Tongue (tissue), 2 donors: ENCODE results near the gene YRDC. TPM values are rescaled to one million over a fixed set of nuclear protein-coding genes. Genes with fewer than 3 reads are reported as not detected.

Experiments used
- DNase-seq: peaks from one replicate; pipeline ENCODE4 v3.0.0-alpha.2; 2015
- total RNA-seq: library from RNA; depleted of rRNA; stranded (reverse); fragments of >200 nt; gene quantifications from one replicate; pipeline ENCODE4 v1.2.3, GENCODE V29; 2014

Gene YRDC
- total RNA-seq = 10.7 TPM

GRCh38 chr1:37807555-37808368 lies at the start of gene YRDC, which contains the start of gene C1orf122:
Gene YRDC (minus strand): TSS chr1:37808208. CDS start chr1:37808180, 28 bp downstream.
Gene C1orf122 (plus strand): TSS chr1:37807790. CDS start chr1:37808405, 615 bp downstream.
- peak; percentile 97 for DNase-seq

DNA sequence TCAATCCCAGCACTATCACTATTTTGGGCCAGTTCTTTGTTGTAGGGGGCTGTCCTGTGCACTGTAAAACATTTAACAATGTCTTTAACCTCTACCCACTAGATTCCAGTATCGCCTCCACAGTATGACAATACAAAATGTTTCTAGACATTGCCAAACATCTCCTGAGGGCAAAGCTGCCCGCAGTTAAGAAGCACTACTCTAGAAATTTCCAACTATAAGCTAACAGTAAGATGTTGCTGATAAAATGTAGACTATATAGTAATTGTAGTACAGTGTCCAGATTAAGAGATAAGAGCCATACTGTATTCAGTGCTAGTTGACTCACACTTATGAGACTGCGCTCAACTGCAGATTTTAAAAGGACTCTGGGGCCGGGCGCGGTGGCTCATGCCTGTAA lies 46.4 kb upstream of the YRDC start:
- DNase-seq = no peak

GRCh38 chr1:37853157-37853556 lies 45.1 kb upstream of the YRDC start:
- DNase-seq = no peak

DNA sequence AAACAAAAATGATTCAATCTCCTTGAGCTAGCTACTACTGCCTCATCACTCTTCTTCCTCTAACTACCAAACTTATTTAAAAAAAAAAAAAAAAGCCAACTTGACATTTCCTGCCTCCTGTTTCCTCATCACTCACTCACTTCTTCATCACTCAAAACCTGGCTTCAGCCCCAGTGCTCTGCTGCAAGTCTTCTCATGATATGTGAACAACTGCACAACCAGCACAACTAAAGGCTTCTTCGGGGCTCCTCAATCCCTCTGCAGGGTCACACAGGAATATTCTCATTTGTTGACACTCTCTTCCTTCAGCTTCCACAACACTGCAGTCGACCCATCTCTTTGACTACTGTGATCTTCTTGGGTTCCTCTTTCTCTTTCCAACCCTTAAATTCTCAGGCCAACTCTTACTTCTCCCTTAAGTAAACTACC lies 43.8 kb upstream of the YRDC start:
- no peak for DNase-seq

DNA sequence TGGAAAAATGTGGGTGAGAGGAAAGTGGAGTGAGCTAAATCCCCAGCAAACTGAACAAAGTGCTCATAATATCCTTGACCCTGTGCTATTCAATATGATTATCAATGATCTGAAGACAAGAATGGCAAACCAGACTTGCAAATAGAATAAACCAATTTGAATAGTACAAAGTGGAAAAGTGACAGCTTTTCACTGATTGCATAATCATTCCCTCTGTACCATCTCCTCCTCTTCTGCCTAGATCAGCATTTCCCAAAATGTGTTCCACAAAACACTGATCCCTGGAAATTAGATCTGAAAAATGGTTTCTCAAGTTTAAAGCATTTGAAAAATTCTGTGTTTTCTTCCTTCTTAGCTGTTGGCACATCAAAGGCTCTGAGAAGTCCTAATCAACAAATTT lies 43.3 kb upstream of the YRDC start:
- no peak for DNase-seq

GRCh38 chr1:37850352-37850955 lies 42.4 kb upstream of the YRDC start:
- no peak for DNase-seq

DNA sequence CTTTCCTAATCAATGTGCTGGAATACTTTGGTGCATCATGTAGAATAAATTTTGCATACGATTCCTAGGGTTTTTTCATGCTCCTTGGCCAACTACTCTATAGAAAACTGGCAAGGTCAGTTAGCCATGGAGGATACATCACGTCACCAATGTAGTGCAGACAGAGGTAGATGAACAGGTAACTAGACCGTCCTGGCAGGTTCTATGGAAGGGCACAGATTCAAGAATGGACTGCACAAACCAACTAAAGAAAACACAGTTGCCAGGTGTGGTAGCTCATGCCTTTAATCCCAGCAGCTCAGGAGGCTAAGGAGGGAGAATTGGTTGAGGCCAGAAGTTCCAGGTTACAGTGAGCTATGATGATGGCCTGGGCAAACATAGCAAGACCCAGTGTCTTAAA lies 41.5 kb upstream of the YRDC start:
- no peak for DNase-seq

DNA sequence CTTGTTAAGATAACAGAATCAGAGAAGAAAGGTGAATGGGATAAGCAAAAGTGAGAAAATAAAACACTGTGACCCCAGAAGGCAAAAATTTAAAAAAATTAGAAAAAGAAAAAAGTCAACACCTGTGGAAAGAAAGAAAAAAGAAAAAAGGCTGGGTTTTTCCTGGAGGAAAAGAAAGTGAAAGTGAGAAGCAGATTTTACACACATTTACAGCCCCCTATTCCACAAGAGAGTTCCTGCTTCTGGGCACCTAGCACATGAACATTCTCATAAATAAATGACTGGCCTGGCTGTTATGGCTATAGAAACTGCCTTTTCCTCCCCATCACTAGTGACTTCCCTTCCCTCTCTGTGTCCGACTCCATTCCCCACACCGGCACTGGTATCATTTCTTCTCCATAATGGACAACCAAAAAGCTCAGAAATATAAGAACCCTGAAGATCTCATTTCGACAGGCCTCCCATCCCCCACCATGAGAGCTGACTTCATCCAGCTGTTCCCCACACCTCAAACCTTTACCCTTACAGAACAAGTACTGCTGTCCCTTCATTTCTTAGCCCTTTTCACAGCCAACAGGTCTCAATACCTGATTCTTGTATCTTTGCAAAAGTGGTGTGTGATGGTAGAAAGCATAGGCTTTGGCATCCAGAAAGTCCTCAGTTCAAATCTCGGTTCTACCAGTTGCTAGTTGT lies 38.8 kb upstream of the YRDC start:
- DNase-seq = no peak

DNA sequence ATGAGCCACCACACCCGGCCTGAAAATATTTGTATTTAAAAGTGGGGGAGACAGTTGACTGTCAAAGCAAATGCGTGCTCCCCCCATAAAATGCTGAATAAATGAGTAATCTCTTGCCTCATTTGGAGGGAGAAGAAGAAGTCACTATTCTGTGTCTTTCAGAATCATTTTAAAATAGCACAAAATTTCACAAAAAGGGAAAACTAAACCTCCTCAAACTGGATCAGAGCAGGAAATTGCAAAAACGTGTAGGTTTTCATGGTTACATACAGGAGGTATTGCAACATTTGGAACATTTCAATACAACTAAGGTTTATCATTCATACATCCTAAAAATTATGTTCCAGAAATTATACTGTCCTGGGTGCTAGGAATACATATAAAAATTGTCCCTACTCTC lies 37.8 kb upstream of the YRDC start:
- no peak for DNase-seq

DNA sequence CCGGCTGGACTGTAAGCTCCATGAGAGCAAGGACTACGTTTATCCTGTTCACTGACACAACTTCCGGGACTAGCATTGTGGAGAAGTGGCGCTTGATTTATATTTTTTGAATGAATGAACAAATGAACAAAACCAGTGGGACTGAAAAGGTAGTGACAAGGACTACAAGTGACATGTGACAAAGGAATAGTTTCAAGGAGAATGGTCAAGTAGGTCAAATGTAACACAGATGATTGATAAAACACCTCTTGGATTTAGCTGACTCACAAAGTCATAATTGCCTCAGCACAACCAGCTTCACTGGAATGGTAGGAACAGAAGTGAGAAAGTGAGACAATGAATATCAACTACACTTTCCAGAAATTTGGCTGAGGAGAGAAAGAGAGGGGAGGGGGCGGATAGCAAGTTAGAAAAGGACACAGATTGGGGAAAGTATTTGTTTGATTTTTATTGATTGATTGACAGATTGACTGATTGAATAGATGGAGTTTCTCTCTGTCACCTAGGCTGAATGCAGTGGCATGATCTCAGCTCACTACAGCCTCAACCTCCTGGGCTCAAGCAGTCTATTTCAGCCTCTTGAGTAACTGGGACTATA lies 37.1 kb upstream of the YRDC start:
- no peak for DNase-seq

GRCh38 chr1:37844536-37844935 lies 36.5 kb upstream of the YRDC start:
- DNase-seq = no peak

- DNase-seq = no peak
These were observed 33.6 kb upstream of the YRDC start for GRCh38 chr1:37841652-37842051.

GRCh38 chr1:37840711-37841110 lies 32.7 kb upstream of the YRDC start:
- no peak for DNase-seq

- no peak for DNase-seq
These were observed 31.7 kb upstream of the YRDC start for GRCh38 chr1:37839676-37840075.

- DNase-seq = no peak
These were observed 28.8 kb upstream of the YRDC start for GRCh38 chr1:37836788-37837187.

GRCh38 chr1:37831809-37832208 lies 23.8 kb upstream of the YRDC start:
- no peak for DNase-seq

- no peak for DNase-seq
These were observed 23.1 kb upstream of the YRDC start for GRCh38 chr1:37831109-37831508.

DNA sequence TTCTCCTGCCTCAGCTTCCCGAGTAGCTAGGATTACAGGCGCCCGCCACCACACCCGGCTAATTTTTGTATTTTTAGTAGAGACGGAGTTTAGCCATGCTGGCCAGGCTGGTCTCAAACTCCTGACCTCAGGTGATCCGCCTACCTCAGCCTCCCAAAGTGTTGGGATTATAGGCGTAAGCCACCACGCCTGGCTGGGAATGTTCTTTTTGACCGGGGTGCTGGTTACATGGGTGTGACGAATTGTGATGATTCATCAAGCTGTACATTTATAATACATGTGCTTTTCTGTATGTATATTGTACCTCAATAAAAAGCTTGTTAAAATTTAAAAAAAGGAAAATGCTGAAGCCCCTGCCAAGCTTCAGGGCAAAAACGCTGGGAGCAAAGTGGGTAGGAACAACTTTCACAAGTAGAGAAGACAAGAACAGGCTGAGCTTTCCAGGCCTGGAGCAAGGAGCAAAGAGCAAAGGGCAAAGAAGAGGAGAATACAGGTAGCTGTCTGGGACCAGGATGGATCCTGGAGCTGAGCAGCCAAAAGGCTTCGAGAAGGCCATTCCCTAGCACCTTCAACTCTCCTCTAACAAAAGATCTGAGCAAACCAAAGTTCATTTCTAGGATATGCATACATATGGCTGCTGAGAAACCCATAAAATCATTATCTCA lies 20.5 kb upstream of the YRDC start:
- DNase-seq = no peak

- DNase-seq = no peak
These were observed 17.5 kb upstream of the YRDC start for GRCh38 chr1:37825506-37825905.

GRCh38 chr1:37824001-37824400 lies 16.0 kb upstream of the YRDC start:
- no peak for DNase-seq

GRCh38 chr1:37822906-37823815 lies 15.2 kb upstream of the YRDC start:
- no peak for DNase-seq
